ENCODE measurements around the gene PLPPR3.

GRCh38 chr19:834216-834615 lies 12.5 kb upstream of the PLPPR3 start:
- TF ChIP-seq CTCF (IDR thresholded peaks at IDR 0.05) (no peak), POLR2A (IDR thresholded peaks at IDR 0.05) (no peak), POLR2AphosphoS5 (IDR thresholded peaks at IDR 0.05) (no peak)
